Measurements from ENCODE around the gene C9orf50.

C9orf50 gene

DNA sequence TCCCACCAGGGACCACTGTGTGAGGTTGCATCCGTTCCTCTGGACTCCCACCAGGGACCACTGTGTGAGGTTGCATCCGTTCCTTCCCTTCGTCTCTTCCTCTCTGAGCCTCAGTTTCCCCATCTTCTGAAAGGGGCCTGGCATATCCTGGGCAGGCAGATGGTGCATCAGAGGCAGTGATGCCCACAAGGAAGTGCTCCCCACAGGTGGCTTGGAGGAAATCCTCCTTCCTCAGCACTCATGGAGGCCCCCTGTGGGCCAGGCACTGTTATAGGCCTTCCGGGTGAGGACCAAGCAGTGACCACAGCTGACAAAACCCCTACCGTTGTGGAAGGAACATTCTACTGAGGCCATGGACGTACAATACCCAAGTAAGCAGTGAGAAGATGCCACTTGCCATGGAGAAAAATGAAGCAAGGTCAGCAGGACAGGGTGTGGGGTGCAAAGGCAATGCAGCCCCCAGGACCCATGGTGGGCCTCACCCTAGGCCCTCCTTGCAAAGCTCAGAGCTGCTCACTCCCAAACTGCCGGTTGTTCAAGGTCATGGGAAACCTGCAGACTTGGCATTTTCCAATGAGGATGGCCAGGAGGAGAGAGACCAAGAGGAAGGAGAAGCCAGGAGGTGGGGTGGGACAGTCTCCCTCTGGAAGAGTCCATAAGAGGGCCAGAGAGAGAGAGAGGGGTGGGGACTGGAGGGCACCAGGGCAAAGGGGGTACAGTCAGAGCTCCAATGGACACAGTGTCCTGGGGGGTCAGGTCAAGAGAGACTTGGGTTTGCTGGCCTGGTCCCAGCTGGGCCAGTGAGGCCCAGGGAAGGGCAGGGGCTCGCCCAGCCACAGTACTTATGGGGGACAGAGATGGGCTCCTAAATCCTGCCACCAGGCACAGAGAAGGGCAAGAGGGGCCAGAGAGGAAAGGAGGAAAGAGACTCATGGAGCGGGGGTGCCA is 51.1 kb downstream of the C9orf50 start:
- no peak for DNase-seq

- peak; percentile 88 for DNase-seq
Measured at GRCh38 chr9:129568560-129569501, 52.1 kb downstream of the C9orf50 start.

- DNase-seq: no peak
Measured at GRCh38 chr9:129567842-129568559, 52.9 kb downstream of the C9orf50 start.

GRCh38 chr9:129567329-129567728 is 53.6 kb downstream of the C9orf50 start:
- DNase-seq: no peak

- DNase-seq: no peak
Measured at GRCh38 chr9:129566563-129567266, 54.2 kb downstream of the C9orf50 start.

DNA sequence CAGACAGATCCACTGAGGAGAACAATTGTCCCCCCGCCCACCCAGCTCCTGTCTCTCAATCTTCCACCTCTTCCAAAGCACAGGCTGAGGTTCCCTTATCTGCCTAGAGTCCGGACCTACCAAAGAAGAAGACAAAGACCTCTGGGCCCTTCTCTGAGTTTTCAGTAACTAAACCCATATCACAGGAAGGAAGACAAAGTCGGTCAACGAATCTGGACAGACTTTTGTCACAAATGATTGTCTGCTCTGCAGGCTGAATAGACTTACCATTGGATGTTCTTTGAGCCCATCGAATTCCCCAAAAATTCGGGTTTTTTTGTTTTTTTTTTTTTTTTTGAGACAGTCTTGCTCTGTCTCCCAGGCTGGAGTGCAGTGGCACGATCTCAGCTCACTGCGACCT is 58.0 kb downstream of the C9orf50 start:
- DNase-seq: no peak

DNA sequence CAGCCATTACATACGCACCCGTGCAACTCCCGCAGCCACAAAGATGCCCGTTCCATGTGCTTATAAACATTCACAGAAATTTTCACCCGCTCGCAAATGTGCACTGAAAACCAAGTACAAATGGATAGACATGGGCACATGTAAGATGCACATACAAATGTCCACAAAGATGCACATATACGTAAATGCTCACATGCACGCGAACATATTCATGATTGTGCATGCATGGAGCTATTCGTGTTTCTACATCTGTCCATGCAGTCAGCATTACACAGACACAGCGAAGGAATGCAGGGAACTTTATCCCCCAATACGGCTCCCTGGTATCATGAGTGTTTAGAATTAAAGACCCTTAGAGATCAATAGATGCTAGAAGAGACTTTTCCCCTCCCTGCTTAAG is 58.4 kb downstream of the C9orf50 start:
- DNase-seq: no peak

Measured in right forelimb (tissue), 1 donor.